PC-9 (cell line): Measurements from ENCODE around the gene GSC2. TPM values are rescaled to one million over a fixed set of nuclear protein-coding genes. Genes with fewer than 3 reads are reported as not detected.

Source experiments
- BruUV-seq: library from RNA; stranded (reverse); fragments of 400-500 nt; replicated peaks from 2 replicates; lab custom pipeline; 2021; lab: Mats Ljungman, UMichigan
- CTCF ChIA-PET: fragments of 300-600 bp; sonication (Branson Sonifier 250); formaldehyde crosslinking; loops from one replicate; lab custom pipeline; 2022; ENCODE audit warnings: antibody characterized with exemption; lab: Charles Lee
- POLR2A ChIA-PET: fragments of 300-600 bp; sonication (Branson Sonifier 250); formaldehyde crosslinking; loops from one replicate; lab custom pipeline; 2022; ENCODE audit warnings: antibody characterized with exemption; ENCODE audit not compliant: unreplicated experiment; lab: Charles Lee
- DNase-seq, 2 experiments: peaks; one replicate each; pipeline versions ENCODE4 v3.0.0 to v3.0.0-alpha.2; 2015 to 2022; ENCODE audit warnings: mixed read lengths in 1 of 2
- H2AFZ ChIP-seq: fragments of 200-600 bp; sonication (generic); 2 replicates; pipeline ENCODE4 v1.8.1; 2017; ENCODE audit warnings: antibody characterized with exemption
- H3F3A ChIP-seq: fragments of 200-600 bp; sonication (generic); 2 replicates; pipeline ENCODE4 v1.8.1; 2017; ENCODE audit warnings: antibody characterized with exemption, mild to moderate bottlenecking, low read depth; ENCODE audit not compliant: insufficient read depth
- H3K27ac ChIP-seq: fragments of 200-600 bp; sonication (generic); 2 replicates; pipeline ENCODE4 v1.6.1; 2016; ENCODE audit warnings: mixed run types
- H3K27me3 ChIP-seq: fragments of 200-600 bp; sonication (generic); 2 replicates; pipeline ENCODE4 v1.6.1; 2016; ENCODE audit warnings: low read depth, mixed run types; ENCODE audit not compliant: insufficient read depth
- H3K36me3 ChIP-seq: fragments of 200-600 bp; sonication (generic); 2 replicates; pipeline ENCODE4 v1.6.1; 2016; ENCODE audit warnings: low read depth, mixed run types
- H3K4me1 ChIP-seq: fragments of 200-600 bp; sonication (generic); replicated peaks from 2 replicates; pipeline ENCODE4 v1.6.1; 2016; ENCODE audit warnings: mixed run types; ENCODE audit not compliant: insufficient read depth
- H3K4me2 ChIP-seq: fragments of 200-600 bp; sonication (generic); 2 replicates; pipeline ENCODE4 v1.6.1; 2017; ENCODE audit warnings: mixed run types
- H3K4me3 ChIP-seq: fragments of 200-600 bp; sonication (generic); 2 replicates; pipeline ENCODE4 v1.6.1; 2016; ENCODE audit warnings: mixed run types
- H3K79me2 ChIP-seq: fragments of 200-600 bp; sonication (generic); 2 replicates; pipeline ENCODE4 v1.6.1; 2017; ENCODE audit warnings: low read depth, mixed run types
- H3K9me2 ChIP-seq: fragments of 200-600 bp; sonication (generic); 2 replicates; pipeline ENCODE4 v1.8.1; 2017; ENCODE audit warnings: mild to moderate bottlenecking; ENCODE audit not compliant: insufficient read depth
- H3K9me3 ChIP-seq: fragments of 200-600 bp; sonication (generic); 2 replicates; pipeline ENCODE4 v1.8.1; 2016; ENCODE audit warnings: low read depth; ENCODE audit not compliant: insufficient read depth
- H4K20me1 ChIP-seq: fragments of 200-600 bp; sonication (generic); 2 replicates; pipeline ENCODE4 v1.8.1; 2017; ENCODE audit not compliant: insufficient read depth
- CTCF ChIP-seq: fragments of 200-600 bp; sonication (generic); conservative IDR thresholded peaks from 2 replicates; pipeline ENCODE4 v1.6.1; 2017; ENCODE audit warnings: mixed run types, antibody characterized with exemption, mild to moderate bottlenecking, moderate library complexity
- EZH2 ChIP-seq: fragments of 200-600 bp; sonication (generic); IDR thresholded peaks from 2 replicates; pipeline ENCODE4 v1.8.0; 2017; ENCODE audit warnings: antibody characterized with exemption, low read depth
- intact Hi-C: fragments of 100-400 bp; cut with micrococcal nuclease; formaldehyde crosslinking; loops from one replicate; pipeline ENCODE4 v1.10.0; 2022; ENCODE audit not compliant: unreplicated experiment
- total RNA-seq: library from RNA; stranded (reverse); gene quantifications from 2 replicates; pipeline ENCODE4 v1.2.3, GENCODE V29; 2021

Gene GSC2
- total RNA-seq, 1 experiment from 2014 or later, result not detected

GRCh38 chr22:19173047-19174035 is 23.2 kb upstream of the GSC2 start:
- no peak overlapping the region for H3K27ac ChIP-seq
- peak overlapping the region; percentile 97 for H3K4me2 ChIP-seq
- ChIA-PET CTCF (no interaction called here), POLR2A (interaction anchor here (0.6 to 0.7 kb wide), 3 partner anchors 37 to 1544 kb away, joined by 3 to 9 read pairs (median 3); no protein-coding TSS in a partner anchor)
- no TSS peak for BruUV-seq
- TF ChIP-seq CTCF (no peak), EZH2 (no peak)
- peak in 1 of 2 experiments; percentile 50 for DNase-seq
- peaks cover 41% of the 10 kb centered on the region for H4K20me1 ChIP-seq
- H3K4me1 ChIP-seq, result peaks cover 32% of the 10 kb centered on the region
- no peak overlapping the region for H2AFZ ChIP-seq
- no peaks in the 10 kb centered on the region for H3K9me2 ChIP-seq
- H3K36me3 ChIP-seq, result 0 out of 2 replicates have a peak, but pooled peaks cover 7% of the 10 kb centered on the region
- H3K27me3 ChIP-seq, result no peaks in the 10 kb centered on the region; the same call in 1 of the 2 replicates
- H3K9me3 ChIP-seq, result no peaks in the 10 kb centered on the region
- peak overlapping the region; percentile 95 for H3K4me3 ChIP-seq
- intact Hi-C loops, result no loop called here
- H3F3A ChIP-seq, result peaks cover 33% of the 10 kb centered on the region; the same call in 1 of the 2 replicates
- H3K79me2 ChIP-seq, result peaks cover 68% of the 10 kb centered on the region

GRCh38 chr22:19172213-19173046 is 22.3 kb upstream of the GSC2 start:
- BruUV-seq, result no TSS peak
- H3K4me2 ChIP-seq, result peak overlapping the region; percentile 97
- H3K4me3 ChIP-seq, result peak overlapping the region; percentile 95
- no peaks in the 10 kb centered on the region for H3K9me3 ChIP-seq
- TF ChIP-seq EZH2 (no peak), CTCF (no peak)
- H4K20me1 ChIP-seq, result peaks cover 37% of the 10 kb centered on the region
- DNase-seq, result no peak
- peaks cover 61% of the 10 kb centered on the region for H3K79me2 ChIP-seq
- H3K27me3 ChIP-seq, result peaks cover 6% of the 10 kb centered on the region
- H3F3A ChIP-seq, result peaks cover 33% of the 10 kb centered on the region; the same call in 1 of the 2 replicates
- no peaks in the 10 kb centered on the region for H3K9me2 ChIP-seq
- H3K4me1 ChIP-seq, result peaks cover 32% of the 10 kb centered on the region
- CTCF ChIA-PET, result no interaction called here
- intact Hi-C loops, result no loop called here
- peak overlapping the region; percentile 97 for H2AFZ ChIP-seq
- H3K27ac ChIP-seq, result 0 out of 2 replicates have a peak overlapping the region, but pooled peaks have one; percentile 51
- H3K36me3 ChIP-seq, result 0 out of 2 replicates have a peak, but pooled peaks cover 7% of the 10 kb centered on the region
- POLR2A ChIA-PET, result interaction anchor here (0.6 to 0.7 kb wide), 3 partner anchors 38 to 1543 kb away, joined by 3 to 9 read pairs (median 3); no protein-coding TSS in a partner anchor

- BruUV-seq, result no TSS peak
- H3K9me2 ChIP-seq, result no peaks in the 10 kb centered on the region
- no peak overlapping the region for H3K4me3 ChIP-seq
- H3K36me3 ChIP-seq, result no peaks in the 10 kb centered on the region
- no peak overlapping the region for H2AFZ ChIP-seq
- intact Hi-C loops, result no loop called here
- H3K9me3 ChIP-seq, result no peaks in the 10 kb centered on the region
- POLR2A ChIA-PET, result no interaction called here
- H3K27ac ChIP-seq, result no peak overlapping the region
- CTCF ChIA-PET, result no interaction called here
- peaks cover 27% of the 10 kb centered on the region for H4K20me1 ChIP-seq
- peaks cover 19% of the 10 kb centered on the region; the same call in 1 of the 2 replicates for H3F3A ChIP-seq
- H3K79me2 ChIP-seq, result peaks cover 39% of the 10 kb centered on the region
- H3K27me3 ChIP-seq, result peaks cover 23% of the 10 kb centered on the region
- DNase-seq, result no peak
- TF ChIP-seq CTCF, result no peak
- TF ChIP-seq EZH2, result no peak
- H3K4me2 ChIP-seq, result no peak overlapping the region
- peaks cover 23% of the 10 kb centered on the region for H3K4me1 ChIP-seq
Observed at GRCh38 chr22:19169947-19170318, 19.8 kb upstream of the GSC2 start.
